Measurements from ENCODE around the gene CEP164. TPM values are rescaled to one million over a fixed set of nuclear protein-coding genes. Genes with fewer than 3 reads are reported as not detected.

The CEP164 gene
- total and polyA plus RNA-seq, 2 experiments from 2014 or later, result 13.9 to 23.8 TPM

DNA sequence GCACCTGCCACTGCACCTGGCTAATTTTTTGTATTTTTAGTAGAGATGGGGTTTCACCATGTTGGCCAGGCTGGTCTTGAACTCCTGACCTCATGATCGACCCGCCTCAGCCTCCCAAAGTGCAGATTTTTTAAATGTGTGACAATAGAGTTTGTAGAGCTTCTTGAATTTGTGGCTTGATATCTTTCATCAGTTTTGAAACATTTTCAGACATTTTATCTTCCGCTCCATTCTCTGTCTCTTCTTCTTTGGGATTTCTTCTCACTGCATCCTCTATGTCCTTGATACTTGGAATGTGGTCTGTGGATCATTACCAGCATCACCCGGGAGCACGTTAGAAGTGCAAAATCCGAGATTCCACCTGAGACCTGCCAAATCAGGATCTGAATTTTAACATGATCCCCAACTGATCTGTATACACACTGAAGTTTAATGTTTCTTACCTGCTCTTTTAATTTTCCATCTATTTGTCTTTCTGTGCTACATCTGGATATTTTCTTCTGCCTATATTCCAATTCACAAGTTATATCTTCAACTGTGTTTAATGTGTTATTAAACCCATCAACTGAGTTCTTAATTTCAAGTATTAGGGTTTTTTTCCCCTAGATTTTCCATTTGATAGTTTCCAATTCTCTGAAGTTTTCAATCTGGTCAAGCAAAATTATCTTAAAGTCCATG is 126.4 kb downstream of the CEP164 start:
- no peak overlapping the region for H3K4me3 Mint-ChIP-seq
- no peak for DNase-seq (ENCODE audit: low spot score)
- Histone ChIP-seq H3K27ac (ENCODE audit: low read depth) (no peak overlapping the region), H3F3A (replicated peaks; ENCODE audit: low read depth) (no peaks in the 10 kb centered on the region), H2AFZ (no peak overlapping the region), H3K27me3 (ENCODE audit: insufficient read depth) (no peaks in the 10 kb centered on the region), H3K9me2 (ENCODE audit: insufficient read depth) (no peaks in the 10 kb centered on the region), H3K4me2 (no peak overlapping the region), H3K4me1 (ENCODE audit: insufficient read depth) (no peaks in the 10 kb centered on the region), H4K20me1 (replicated peaks; ENCODE audit: insufficient read depth) (no peaks in the 10 kb centered on the region), H3K79me2 (replicated peaks; ENCODE audit: insufficient read depth) (no peaks in the 10 kb centered on the region), H3K36me3 (ENCODE audit: insufficient read depth) (no peaks in the 10 kb centered on the region), H3K4me3 (no peak overlapping the region)
- H3K36me3 Mint-ChIP-seq (ENCODE audit: low read depth), result no peaks in the 10 kb centered on the region
- no peak for ATAC-seq
- TF ChIP-seq CREB1 (CRISPR knock-in tag; IDR thresholded peaks at IDR 0.05; ENCODE audit: low read depth), result no peak
- TF ChIP-seq EZH2 (IDR thresholded peaks at IDR 0.05; ENCODE audit: low read depth, unreplicated experiment), result no peak
- TF ChIP-seq, protein P1, sequence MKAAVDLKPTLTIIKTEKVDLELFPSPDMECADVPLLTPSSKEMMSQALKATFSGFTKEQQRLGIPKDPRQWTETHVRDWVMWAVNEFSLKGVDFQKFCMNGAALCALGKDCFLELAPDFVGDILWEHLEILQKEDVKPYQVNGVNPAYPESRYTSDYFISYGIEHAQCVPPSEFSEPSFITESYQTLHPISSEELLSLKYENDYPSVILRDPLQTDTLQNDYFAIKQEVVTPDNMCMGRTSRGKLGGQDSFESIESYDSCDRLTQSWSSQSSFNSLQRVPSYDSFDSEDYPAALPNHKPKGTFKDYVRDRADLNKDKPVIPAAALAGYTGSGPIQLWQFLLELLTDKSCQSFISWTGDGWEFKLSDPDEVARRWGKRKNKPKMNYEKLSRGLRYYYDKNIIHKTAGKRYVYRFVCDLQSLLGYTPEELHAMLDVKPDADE (IDR thresholded peaks at IDR 0.05), result no peak
- TF ChIP-seq, protein P2, sequence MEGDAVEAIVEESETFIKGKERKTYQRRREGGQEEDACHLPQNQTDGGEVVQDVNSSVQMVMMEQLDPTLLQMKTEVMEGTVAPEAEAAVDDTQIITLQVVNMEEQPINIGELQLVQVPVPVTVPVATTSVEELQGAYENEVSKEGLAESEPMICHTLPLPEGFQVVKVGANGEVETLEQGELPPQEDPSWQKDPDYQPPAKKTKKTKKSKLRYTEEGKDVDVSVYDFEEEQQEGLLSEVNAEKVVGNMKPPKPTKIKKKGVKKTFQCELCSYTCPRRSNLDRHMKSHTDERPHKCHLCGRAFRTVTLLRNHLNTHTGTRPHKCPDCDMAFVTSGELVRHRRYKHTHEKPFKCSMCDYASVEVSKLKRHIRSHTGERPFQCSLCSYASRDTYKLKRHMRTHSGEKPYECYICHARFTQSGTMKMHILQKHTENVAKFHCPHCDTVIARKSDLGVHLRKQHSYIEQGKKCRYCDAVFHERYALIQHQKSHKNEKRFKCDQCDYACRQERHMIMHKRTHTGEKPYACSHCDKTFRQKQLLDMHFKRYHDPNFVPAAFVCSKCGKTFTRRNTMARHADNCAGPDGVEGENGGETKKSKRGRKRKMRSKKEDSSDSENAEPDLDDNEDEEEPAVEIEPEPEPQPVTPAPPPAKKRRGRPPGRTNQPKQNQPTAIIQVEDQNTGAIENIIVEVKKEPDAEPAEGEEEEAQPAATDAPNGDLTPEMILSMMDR (conservative IDR thresholded peaks at IDR 0.05; ENCODE audit: low read depth in 2 of 2), result no peak
- no peak for TF ChIP-seq STAT1 (IDR thresholded peaks at IDR 0.05; ENCODE audit: unreplicated experiment)
- TF ChIP-seq POLR2AphosphoS5 (IDR thresholded peaks at IDR 0.05; ENCODE audit: low read depth), result no peak
- TF ChIP-seq NANOG (IDR thresholded peaks at IDR 0.05; ENCODE audit: borderline replicate concordance), result no peak
- TF ChIP-seq, protein P3, sequence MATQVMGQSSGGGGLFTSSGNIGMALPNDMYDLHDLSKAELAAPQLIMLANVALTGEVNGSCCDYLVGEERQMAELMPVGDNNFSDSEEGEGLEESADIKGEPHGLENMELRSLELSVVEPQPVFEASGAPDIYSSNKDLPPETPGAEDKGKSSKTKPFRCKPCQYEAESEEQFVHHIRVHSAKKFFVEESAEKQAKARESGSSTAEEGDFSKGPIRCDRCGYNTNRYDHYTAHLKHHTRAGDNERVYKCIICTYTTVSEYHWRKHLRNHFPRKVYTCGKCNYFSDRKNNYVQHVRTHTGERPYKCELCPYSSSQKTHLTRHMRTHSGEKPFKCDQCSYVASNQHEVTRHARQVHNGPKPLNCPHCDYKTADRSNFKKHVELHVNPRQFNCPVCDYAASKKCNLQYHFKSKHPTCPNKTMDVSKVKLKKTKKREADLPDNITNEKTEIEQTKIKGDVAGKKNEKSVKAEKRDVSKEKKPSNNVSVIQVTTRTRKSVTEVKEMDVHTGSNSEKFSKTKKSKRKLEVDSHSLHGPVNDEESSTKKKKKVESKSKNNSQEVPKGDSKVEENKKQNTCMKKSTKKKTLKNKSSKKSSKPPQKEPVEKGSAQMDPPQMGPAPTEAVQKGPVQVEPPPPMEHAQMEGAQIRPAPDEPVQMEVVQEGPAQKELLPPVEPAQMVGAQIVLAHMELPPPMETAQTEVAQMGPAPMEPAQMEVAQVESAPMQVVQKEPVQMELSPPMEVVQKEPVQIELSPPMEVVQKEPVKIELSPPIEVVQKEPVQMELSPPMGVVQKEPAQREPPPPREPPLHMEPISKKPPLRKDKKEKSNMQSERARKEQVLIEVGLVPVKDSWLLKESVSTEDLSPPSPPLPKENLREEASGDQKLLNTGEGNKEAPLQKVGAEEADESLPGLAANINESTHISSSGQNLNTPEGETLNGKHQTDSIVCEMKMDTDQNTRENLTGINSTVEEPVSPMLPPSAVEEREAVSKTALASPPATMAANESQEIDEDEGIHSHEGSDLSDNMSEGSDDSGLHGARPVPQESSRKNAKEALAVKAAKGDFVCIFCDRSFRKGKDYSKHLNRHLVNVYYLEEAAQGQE (IDR thresholded peaks at IDR 0.05; ENCODE audit: unreplicated experiment), result no peak
- TF ChIP-seq, protein P4, sequence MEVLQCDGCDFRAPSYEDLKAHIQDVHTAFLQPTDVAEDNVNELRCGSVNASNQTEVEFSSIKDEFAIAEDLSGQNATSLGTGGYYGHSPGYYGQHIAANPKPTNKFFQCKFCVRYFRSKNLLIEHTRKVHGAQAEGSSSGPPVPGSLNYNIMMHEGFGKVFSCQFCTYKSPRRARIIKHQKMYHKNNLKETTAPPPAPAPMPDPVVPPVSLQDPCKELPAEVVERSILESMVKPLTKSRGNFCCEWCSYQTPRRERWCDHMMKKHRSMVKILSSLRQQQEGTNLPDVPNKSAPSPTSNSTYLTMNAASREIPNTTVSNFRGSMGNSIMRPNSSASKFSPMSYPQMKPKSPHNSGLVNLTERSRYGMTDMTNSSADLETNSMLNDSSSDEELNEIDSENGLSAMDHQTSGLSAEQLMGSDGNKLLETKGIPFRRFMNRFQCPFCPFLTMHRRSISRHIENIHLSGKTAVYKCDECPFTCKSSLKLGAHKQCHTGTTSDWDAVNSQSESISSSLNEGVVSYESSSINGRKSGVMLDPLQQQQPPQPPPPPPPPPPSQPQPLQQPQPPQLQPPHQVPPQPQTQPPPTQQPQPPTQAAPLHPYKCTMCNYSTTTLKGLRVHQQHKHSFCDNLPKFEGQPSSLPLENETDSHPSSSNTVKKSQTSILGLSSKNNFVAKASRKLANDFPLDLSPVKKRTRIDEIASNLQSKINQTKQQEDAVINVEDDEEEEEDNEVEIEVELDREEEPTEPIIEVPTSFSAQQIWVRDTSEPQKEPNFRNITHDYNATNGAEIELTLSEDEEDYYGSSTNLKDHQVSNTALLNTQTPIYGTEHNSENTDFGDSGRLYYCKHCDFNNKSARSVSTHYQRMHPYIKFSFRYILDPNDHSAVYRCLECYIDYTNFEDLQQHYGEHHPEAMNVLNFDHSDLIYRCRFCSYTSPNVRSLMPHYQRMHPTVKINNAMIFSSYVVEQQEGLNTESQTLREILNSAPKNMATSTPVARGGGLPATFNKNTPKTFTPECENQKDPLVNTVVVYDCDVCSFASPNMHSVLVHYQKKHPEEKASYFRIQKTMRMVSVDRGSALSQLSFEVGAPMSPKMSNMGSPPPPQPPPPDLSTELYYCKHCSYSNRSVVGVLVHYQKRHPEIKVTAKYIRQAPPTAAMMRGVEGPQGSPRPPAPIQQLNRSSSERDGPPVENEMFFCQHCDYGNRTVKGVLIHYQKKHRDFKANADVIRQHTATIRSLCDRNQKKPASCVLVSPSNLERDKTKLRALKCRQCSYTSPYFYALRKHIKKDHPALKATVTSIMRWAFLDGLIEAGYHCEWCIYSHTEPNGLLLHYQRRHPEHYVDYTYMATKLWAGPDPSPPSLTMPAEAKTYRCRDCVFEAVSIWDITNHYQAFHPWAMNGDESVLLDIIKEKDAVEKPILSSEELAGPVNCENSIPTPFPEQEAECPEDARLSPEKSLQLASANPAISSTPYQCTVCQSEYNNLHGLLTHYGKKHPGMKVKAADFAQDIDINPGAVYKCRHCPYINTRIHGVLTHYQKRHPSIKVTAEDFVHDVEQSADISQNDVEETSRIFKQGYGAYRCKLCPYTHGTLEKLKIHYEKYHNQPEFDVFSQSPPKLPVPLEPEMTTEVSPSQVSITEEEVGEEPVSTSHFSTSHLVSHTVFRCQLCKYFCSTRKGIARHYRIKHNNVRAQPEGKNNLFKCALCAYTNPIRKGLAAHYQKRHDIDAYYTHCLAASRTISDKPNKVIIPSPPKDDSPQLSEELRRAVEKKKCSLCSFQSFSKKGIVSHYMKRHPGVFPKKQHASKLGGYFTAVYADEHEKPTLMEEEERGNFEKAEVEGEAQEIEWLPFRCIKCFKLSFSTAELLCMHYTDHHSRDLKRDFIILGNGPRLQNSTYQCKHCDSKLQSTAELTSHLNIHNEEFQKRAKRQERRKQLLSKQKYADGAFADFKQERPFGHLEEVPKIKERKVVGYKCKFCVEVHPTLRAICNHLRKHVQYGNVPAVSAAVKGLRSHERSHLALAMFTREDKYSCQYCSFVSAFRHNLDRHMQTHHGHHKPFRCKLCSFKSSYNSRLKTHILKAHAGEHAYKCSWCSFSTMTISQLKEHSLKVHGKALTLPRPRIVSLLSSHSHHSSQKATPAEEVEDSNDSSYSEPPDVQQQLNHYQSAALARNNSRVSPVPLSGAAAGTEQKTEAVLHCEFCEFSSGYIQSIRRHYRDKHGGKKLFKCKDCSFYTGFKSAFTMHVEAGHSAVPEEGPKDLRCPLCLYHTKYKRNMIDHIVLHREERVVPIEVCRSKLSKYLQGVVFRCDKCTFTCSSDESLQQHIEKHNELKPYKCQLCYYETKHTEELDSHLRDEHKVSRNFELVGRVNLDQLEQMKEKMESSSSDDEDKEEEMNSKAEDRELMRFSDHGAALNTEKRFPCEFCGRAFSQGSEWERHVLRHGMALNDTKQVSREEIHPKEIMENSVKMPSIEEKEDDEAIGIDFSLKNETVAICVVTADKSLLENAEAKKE (CRISPR knock-in tag; IDR thresholded peaks at IDR 0.05), result no peak
- TF ChIP-seq EZH2phosphoT487 (IDR thresholded peaks at IDR 0.05; ENCODE audit: unreplicated experiment), result no peak
- TF ChIP-seq ZNF114 (CRISPR knock-in tag; IDR thresholded peaks at IDR 0.05), result no peak
- TF ChIP-seq JUNB (IDR thresholded peaks at IDR 0.05; ENCODE audit: unreplicated experiment), result no peak
- no peak for TF ChIP-seq ZNF331 (CRISPR knock-in tag; IDR thresholded peaks at IDR 0.05; ENCODE audit: low read depth)
- peaks cover 5% of the 10 kb centered on the region for H3K27me3 Mint-ChIP-seq (ENCODE audit: insufficient read depth, low read depth, poor library complexity)
- H3K4me1 Mint-ChIP-seq, result no peaks in the 10 kb centered on the region; the same call in 2 of the 3 replicates
- H3K9me3 Mint-ChIP-seq, result peaks cover 6% of the 10 kb centered on the region
- no peak overlapping the region for H3K27ac Mint-ChIP-seq
